BLaER1 (cell line): Measurements from ENCODE around the gene PATJ.
"Not testable (repeated sequence)": the region's sequence is repeated elsewhere in the genome, so short reads cannot be mapped to it uniquely, and the experiment has no call there.

Experiments used
- H3K27ac ChIP-seq: shearing (Covaris generic); formaldehyde crosslinking; 2 replicates; pipeline ENCODE4 v1.8.1; 2022
- H3K27me3 ChIP-seq: shearing (Covaris generic); formaldehyde crosslinking; 2 replicates; pipeline ENCODE4 v1.8.1; 2022
- H3K36me3 ChIP-seq: shearing (Covaris generic); formaldehyde crosslinking; 2 replicates; pipeline ENCODE4 v1.8.1; 2022
- H3K4me1 ChIP-seq: shearing (Covaris generic); formaldehyde crosslinking; 2 replicates; pipeline ENCODE4 v1.8.1; 2022
- H3K4me2 ChIP-seq: shearing (Covaris generic); formaldehyde crosslinking; 2 replicates; pipeline ENCODE4 v1.8.1; 2022
- H3K4me3 ChIP-seq: shearing (Covaris generic); formaldehyde crosslinking; 2 replicates; pipeline ENCODE4 v1.8.1; 2022
- H3K9ac ChIP-seq: shearing (Covaris generic); formaldehyde crosslinking; 2 replicates; pipeline ENCODE4 v1.8.1; 2022
- H3K9me3 ChIP-seq: shearing (Covaris generic); formaldehyde crosslinking; 2 replicates; pipeline ENCODE4 v1.8.1; 2022
- H4K20me1 ChIP-seq: shearing (Covaris generic); formaldehyde crosslinking; 2 replicates; pipeline ENCODE4 v1.8.1; 2022
- Cebpa-rat ChIP-seq: shearing (Covaris generic); IDR thresholded peaks from 2 replicates; pipeline ENCODE4 v1.8.1; 2022

The PATJ gene

DNA sequence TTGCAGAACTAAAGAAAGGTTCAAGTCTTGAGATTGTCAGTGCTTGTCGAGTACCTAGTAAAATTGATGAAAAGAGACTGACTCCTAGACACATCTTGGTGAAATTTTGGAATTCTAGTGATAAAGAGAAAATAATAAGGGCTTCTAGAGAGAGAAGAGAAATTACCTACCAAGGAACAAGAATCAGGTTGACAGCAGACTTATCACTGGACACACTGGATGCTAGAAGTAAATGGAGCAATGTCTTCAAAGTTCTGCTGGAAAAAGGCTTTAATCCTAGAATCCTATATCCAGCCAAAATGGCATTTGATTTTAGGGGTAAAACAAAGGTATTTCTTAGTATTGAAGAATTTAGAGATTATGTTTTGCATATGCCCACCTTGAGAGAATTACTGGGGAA lies 468.7 kb downstream of the PATJ start:
- Histone ChIP-seq H3K4me3 (no peak overlapping the region), H3K27ac (no peak overlapping the region; the same call in 1 of the 2 replicates), H3K9ac (no peak overlapping the region), H3K36me3 (no peaks in the 10 kb centered on the region), H3K4me2 (no peak overlapping the region), H3K4me1 (peaks cover 13% of the 10 kb centered on the region), H4K20me1 (no peaks in the 10 kb centered on the region), H3K9me3 (peaks cover 10% of the 10 kb centered on the region), H3K27me3 (no peaks in the 10 kb centered on the region)
- no peak for TF ChIP-seq Cebpa-rat

DNA sequence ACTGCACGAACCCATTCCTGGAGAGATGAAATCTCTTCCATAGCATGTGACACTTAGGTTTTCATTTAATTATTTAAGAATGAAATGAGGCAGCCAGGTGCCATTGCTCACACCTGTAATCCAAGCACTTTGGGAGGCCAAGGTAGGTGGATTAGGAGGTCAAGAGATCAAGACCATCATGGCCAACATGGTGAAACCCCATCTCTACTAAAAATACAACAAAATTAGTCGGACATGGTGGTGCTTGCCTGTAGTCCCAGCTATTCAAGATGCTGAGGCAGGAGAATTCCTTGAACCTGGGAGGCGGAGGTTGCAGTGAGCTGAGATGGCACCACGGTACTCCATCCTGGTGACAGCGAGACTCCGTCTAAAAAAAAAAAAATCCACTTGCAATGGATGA lies 470.1 kb downstream of the PATJ start:
- Histone ChIP-seq H3K4me3 (no peak overlapping the region), H3K27ac (no peak overlapping the region), H3K4me2 (no peak overlapping the region), H3K27me3 (no peaks in the 10 kb centered on the region), H3K4me1 (peaks cover 13% of the 10 kb centered on the region), H4K20me1 (no peaks in the 10 kb centered on the region), H3K36me3 (no peaks in the 10 kb centered on the region), H3K9me3 (peaks cover 15% of the 10 kb centered on the region), H3K9ac (no peak overlapping the region)
- TF ChIP-seq Cebpa-rat: no peak

DNA sequence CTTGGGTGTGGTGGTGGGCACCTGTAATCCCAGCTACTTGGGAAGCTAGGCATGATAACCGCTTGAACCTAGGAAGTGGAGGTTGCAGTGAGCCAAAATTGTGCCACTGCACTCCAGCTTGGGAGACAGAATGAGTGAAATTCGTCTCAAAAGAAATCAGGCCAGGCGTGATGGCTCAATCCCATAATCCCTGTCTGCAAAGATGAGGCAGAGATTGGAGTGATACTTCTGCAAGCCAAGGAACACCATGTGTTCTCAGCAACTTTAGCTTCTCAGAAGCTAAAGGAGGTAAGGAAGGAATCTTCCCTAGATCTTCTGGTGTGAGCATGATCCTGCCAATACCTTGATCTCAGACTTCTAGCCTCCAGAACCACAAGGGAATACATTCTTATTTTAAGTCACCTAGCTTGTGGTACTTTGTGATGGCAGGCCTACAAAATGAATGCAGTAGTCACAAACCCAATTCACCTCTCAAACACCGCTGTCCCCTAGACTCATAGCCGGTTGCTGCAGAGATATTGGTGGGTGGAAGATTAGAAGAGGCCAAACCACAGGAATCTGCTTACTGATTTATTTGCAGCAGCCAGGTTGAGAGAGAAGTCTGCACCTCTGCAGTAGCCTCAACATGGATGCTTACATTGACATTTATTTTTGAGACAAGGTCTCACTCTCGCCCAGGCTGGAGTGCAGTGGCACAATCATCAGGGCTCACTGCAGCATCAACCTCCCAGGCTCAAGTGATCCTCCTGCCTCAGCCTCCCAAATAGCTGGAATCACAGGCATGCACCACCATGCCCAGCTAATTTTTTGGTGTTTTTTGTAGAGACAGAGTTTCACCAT lies 471.0 kb downstream of the PATJ start:
- no peaks in the 10 kb centered on the region for H4K20me1 ChIP-seq
- no peaks in the 10 kb centered on the region for H3K27me3 ChIP-seq
- H3K9ac ChIP-seq: no peak overlapping the region
- H3K9me3 ChIP-seq: peaks cover 15% of the 10 kb centered on the region
- H3K4me3 ChIP-seq: no peak overlapping the region
- TF ChIP-seq Cebpa-rat: no peak
- H3K4me1 ChIP-seq: peaks cover 13% of the 10 kb centered on the region
- no peak overlapping the region for H3K27ac ChIP-seq
- no peak overlapping the region for H3K4me2 ChIP-seq
- no peaks in the 10 kb centered on the region for H3K36me3 ChIP-seq

DNA sequence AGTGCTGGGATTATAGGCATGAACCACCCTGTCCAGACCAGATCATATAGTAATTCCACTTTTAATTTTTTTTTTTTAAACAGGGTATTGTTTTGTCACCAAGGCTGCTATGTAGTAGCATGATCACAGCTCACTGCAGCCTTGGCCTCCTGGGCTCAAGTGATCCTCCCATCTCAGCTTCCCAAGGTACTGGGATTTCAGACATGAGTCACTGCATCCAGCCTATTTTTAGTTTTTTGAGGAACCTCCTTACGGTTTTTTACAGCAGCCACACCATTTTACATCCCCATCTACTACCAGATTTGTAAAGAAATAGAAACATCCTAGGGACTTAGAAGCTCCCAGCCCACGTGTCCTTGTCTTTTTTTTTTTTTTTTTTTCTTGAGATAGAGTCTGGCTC lies 476.3 kb downstream of the PATJ start:
- Histone ChIP-seq H3K27ac (no peak overlapping the region), H3K4me2 (no peak overlapping the region), H4K20me1 (no peaks in the 10 kb centered on the region), H3K4me3 (no peak overlapping the region), H3K9ac (no peak overlapping the region), H3K4me1 (no peaks in the 10 kb centered on the region), H3K9me3 (peaks cover 5% of the 10 kb centered on the region; the same call in 1 of the 2 replicates), H3K36me3 (no peaks in the 10 kb centered on the region), H3K27me3 (no peaks in the 10 kb centered on the region)
- TF ChIP-seq Cebpa-rat: no peak

- H3K27ac ChIP-seq, H3K9me3 ChIP-seq, H3K4me1 ChIP-seq, H3K9ac ChIP-seq, H4K20me1 ChIP-seq, H3K27me3 ChIP-seq, H3K4me3 ChIP-seq, H3K4me2 ChIP-seq, H3K36me3 ChIP-seq: not testable (repeated sequence)
Observed at GRCh38 chr1:62220456-62220855, 478.2 kb downstream of the PATJ start.

DNA sequence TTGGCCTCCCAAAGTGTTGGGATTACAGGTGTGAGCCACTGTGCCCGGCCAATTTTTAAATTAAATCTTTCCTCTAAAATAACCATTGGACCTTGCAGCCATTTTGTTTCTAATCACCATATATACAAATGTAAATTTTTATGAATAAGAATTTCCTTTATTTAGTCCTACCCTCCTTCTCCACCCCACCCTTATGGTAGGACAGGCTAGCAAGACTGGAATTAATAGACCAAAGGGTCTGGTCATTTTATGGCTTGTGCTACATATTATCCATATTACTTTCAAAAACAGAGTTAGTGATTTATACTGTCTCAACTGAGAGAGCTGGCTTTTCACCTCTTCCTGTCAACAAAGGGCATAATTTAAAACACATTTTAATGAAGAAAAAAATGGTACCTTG lies 478.9 kb downstream of the PATJ start:
- Histone ChIP-seq H3K4me1 (no peaks in the 10 kb centered on the region), H4K20me1 (no peaks in the 10 kb centered on the region), H3K9ac (no peak overlapping the region), H3K4me2 (no peak overlapping the region), H3K36me3 (no peaks in the 10 kb centered on the region), H3K9me3 (peaks cover 5% of the 10 kb centered on the region; the same call in 1 of the 2 replicates), H3K27ac (no peak overlapping the region), H3K4me3 (no peak overlapping the region), H3K27me3 (no peaks in the 10 kb centered on the region)
- no peak for TF ChIP-seq Cebpa-rat

DNA sequence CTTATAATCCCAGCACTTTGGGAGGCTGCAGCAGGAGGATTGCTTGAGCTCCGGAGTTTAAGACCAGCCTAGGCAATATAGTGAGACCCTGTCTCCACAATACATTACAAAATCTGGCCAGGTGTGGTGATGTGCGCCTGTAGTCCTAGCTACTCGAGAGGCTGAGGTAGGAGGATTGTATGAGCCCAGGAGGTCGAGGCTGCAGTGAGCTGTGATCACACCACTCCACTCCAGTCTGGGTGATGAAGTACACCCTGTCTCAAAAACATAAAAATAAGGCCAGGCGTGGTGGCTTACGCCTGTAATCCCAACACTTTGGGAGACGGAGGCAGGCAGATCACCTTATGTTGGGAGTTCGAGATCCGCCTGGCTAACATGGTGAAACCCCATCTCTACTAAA lies 480.0 kb downstream of the PATJ start:
- H3K4me1 ChIP-seq: no peaks in the 10 kb centered on the region
- no peak overlapping the region for H3K4me2 ChIP-seq
- no peak for TF ChIP-seq Cebpa-rat
- no peaks in the 10 kb centered on the region for H4K20me1 ChIP-seq
- H3K9me3 ChIP-seq: no peaks in the 10 kb centered on the region
- no peak overlapping the region for H3K4me3 ChIP-seq
- H3K36me3 ChIP-seq: no peaks in the 10 kb centered on the region
- H3K27ac ChIP-seq: no peak overlapping the region
- no peaks in the 10 kb centered on the region for H3K27me3 ChIP-seq
- no peak overlapping the region for H3K9ac ChIP-seq

DNA sequence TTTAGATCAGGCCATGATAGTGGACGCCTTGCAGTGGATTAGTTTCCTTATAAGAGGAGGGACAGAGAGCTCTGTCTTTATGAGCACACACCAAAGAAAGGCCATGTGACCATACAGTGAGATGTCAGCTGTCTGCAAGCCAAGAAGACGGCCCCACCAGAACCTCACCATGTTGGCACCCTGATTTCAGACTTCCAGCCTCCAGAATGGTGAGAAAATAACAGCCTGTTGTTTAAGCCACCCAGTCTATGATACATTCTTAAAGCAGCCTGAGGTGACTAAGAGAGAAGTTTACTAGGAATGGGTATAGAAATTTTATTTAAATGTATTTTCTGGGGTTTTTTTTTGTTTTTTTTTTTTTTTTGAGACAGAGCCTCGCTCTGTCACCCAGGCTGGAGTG lies 481.9 kb downstream of the PATJ start:
- Histone ChIP-seq H3K4me1 (no peaks in the 10 kb centered on the region), H3K4me3 (no peak overlapping the region), H3K9ac (no peak overlapping the region), H3K4me2 (no peak overlapping the region), H4K20me1 (no peaks in the 10 kb centered on the region), H3K27ac (no peak overlapping the region), H3K9me3 (no peaks in the 10 kb centered on the region), H3K27me3 (no peaks in the 10 kb centered on the region), H3K36me3 (no peaks in the 10 kb centered on the region)
- TF ChIP-seq Cebpa-rat: no peak

DNA sequence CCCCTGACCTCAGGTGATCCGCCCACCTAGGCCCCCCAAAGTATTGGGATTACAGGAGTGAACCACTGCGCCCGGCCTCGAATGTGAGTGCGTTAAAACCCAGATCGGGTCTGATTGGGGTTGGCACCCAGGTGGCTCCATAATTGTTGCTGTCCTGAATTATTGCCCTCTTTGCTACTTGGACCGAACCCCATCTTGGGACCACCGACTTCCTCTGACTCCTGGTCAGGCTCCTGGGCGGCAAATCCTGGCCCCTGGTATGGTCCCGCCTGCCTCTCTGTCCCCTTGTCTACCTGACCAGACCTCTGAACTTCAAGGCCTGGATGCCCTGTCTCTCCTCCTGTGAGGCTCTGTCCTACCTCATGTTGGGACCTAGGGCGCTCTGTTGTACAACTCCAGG lies 485.2 kb downstream of the PATJ start:
- Histone ChIP-seq H3K36me3 (no peaks in the 10 kb centered on the region), H3K4me2 (no peak overlapping the region), H3K27ac (no peak overlapping the region), H4K20me1 (no peaks in the 10 kb centered on the region), H3K27me3 (no peaks in the 10 kb centered on the region), H3K4me3 (no peak overlapping the region), H3K9ac (no peak overlapping the region), H3K4me1 (no peaks in the 10 kb centered on the region), H3K9me3 (no peaks in the 10 kb centered on the region)
- no peak for TF ChIP-seq Cebpa-rat
